ENCODE results near the gene C10orf71. TPM values are rescaled to one million over a fixed set of nuclear protein-coding genes. Genes with fewer than 3 reads are reported as not detected.

Gene C10orf71, protein sequence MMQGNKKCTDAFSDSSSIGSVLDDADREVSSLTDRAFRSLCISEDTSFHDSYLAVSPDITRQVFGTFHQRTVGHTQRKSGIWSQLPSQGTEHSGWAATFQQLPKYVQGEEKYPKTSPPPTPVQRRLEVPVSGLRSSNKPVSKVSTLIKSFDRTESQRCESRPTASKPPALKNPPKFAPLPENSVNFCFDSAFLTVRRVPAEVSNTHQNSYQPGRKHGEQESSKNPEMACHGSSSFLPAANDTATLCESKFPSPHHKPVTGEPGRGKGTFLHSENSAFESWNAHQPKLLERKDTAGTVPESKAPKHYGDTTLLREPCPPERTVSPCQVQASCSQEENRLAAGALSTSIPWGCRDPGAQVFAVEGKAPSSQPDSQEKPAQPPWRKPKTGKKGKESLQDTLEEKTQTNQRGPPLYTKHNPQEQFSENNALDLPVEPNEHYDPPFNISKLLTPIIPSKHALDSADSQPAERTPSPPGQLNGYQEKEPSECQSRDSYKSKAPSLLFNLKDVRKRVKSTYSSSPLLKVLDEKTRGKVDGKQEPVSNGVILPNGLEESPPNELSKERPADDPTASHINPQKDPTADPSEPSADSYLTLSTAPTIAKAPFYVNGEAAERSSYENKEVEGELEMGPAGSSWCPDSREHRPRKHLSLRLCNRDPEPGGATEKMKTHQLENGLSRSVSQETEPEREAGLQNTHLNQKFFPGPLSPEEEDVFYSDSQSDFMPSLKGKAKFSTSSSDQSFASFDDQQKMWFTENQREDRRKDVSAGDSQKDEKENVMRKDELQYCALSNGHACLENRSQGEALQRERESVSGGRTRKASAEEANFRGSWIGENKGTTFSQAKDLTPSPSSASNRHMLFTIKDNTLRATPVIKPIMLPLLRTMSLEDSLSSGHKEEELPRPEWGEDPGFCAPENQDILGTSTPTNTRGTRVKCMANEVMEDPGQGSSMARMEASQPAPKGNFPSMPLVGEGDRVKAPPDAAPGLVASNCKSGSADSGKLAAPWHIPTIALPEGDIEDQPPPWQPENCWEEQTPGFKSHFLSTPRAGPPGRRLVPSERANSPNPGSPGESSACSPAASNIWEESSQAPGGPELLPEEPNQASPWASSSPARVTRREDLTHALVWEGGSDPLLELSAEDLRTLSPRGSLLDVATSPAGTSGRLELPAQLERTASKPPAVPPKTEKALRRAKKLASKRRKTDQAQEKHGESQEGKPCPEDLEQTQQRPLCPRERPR (N-terminal part only)
- not detected in 2 replicates for total RNA-seq

DNA sequence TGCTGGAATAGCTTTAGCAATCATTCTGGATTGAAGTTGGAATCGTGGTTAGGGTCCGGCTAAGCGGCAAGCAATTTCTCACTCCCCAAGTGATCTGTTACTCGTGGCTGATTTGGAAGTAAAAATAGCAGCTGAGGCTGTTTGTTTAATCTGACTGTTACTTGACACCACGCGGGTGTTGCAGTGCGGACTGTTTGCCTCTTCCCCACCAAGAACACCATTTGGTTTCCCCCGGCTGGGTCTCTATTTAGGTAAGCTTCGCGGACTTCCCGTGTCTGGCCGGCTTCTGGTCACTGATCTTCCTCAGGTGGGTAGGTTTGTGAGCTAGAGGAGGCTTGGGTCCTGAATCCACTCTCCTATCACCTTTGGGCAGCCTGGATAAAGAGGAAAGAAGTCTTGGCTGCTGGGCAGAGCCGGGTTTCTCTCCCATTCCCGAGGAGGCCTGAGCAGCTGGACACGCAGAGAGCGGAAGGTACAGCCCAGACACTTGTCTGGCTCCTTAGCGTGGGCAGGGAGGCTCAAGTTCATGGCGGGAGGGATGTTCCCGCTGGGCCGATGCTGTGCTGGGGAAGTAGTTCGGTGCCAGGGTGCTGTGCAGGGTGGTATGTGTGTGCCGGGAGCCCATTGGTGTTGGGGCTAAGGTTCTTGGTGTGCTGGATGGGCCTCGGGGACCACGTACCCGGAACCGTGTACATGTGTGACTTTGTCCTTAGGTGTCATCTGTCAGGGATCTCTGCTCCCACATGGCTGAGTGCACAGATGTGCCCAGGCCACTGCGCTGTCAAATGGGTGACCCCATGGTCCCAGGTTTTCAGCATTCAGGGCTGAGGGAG is at the start of gene C10orf71:
C10orf71 (plus strand) TSS at position 188 of the 833 bp plus-strand sequence. CDS start 23,376 bp downstream, outside the sequence.
- no peaks in the 10 kb centered on the region for H3K4me1 Mint-ChIP-seq (ENCODE audit: low read depth)
- no peak for DNase-seq (ENCODE audit: low spot score)
- no peaks in the 10 kb centered on the region for H3K9me3 Mint-ChIP-seq
- H3K4me3 Mint-ChIP-seq (ENCODE audit: low read depth) = no peak within 1 kb of the TSS
- H3K27me3 Mint-ChIP-seq (ENCODE audit: low read depth) = peaks cover 5% of the 10 kb centered on the region
- no peaks in the 10 kb centered on the region for H3K36me3 Mint-ChIP-seq (ENCODE audit: low read depth)
- H3K27ac Mint-ChIP-seq = no peak within 1 kb of the TSS
- intact Hi-C loops (cut with micrococcal nuclease) = no loop called here

DNA sequence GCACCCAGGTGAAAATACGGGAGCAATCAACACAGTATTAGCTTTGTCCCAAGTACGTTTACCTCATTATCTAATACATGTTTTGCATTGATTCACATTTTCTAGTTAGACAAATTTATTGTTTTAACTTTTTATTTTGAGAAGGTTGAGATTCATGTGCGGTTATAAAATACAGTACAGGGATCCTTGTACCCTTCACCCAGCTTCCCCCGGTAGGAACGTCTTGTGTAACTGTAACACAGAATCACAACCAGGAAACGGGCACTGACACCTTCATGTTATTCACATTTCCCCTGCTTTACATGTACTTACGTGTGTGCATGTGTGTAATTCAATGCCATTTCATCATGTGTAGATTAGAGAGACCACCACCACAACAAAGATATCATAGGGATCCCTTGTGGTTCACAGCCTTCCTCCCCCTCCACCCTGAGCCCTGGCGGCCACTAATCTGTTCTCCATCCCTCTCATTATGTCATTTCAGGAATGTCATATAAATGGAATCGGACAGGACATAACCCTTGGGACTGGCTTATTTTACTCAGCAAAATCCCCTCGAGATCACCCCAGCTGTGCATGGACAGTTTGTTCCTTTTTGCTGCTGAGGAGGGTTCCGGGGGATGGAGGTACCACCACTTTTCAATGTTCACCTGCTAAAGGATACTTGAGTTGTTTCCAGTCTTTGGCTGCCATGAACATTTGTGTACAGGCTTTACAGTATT is 46.5 kb upstream of the C10orf71 start:
- intact Hi-C loops (cut with micrococcal nuclease) = no loop called here
- Mint-ChIP-seq H3K4me1 (ENCODE audit: low read depth) (no peaks in the 10 kb centered on the region), H3K27ac (no peak overlapping the region), H3K27me3 (ENCODE audit: low read depth) (peaks cover 10% of the 10 kb centered on the region), H3K36me3 (ENCODE audit: low read depth) (no peaks in the 10 kb centered on the region), H3K4me3 (ENCODE audit: low read depth) (no peak overlapping the region), H3K9me3 (no peaks in the 10 kb centered on the region)
- no peak for DNase-seq (ENCODE audit: low spot score)

DNA sequence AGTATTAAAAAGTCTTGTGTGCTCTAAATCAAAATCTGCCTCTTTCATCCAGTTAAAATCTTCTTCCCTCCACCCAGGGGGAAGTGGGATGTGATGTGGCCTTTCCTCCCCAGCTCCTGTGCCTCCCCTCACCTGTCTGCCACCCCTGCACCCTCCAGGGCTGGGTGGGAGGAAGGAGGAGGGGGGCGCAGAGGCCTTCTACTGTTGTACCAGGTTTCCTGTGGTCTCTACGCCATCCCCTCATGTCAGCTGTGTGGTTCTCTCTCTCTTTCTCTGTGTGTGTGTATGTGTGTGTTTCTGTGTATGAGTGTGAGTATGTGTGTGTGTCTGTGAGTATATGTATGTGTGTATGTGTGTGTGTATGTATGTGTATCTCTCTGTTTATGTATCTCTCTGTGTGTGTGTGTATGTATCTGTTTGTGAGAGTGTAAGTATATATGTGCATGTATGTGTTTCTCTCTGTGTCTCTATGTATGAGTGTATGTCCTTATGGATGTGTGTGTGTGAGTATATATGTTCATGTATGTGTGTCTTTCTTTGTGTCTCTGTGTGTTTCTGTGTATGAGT is 45.5 kb upstream of the C10orf71 start:
- Mint-ChIP-seq H3K36me3 (ENCODE audit: low read depth) (no peaks in the 10 kb centered on the region), H3K27ac (no peak overlapping the region), H3K4me1 (ENCODE audit: low read depth) (no peaks in the 10 kb centered on the region), H3K9me3 (no peaks in the 10 kb centered on the region), H3K27me3 (ENCODE audit: low read depth) (peaks cover 6% of the 10 kb centered on the region), H3K4me3 (ENCODE audit: low read depth) (no peak overlapping the region)
- DNase-seq (ENCODE audit: low spot score) = no peak
- intact Hi-C loops (cut with micrococcal nuclease) = no loop called here

DNA sequence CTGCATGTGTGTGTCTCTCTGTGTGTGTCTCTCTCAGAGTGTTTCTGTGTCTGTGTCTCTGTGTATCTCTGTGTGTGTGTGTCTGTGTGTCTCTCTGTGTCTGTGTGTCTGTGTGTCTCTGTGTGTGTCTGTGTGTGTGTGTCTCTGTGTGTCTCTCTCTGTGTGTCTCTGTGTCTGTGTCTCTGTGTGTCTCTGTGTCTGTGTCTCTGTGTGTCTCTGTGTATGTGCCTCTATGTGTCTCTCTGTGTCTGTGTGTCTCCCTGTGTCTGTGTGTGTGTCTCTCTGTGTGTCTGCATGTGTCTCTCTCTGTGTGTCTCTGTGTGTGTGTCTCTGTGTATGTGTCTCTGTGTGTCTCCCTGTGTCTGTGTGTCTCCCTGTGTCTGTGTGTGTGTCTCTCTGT is 44.8 kb upstream of the C10orf71 start:
- Mint-ChIP-seq H3K4me3 (ENCODE audit: low read depth) (no peak overlapping the region), H3K27me3 (ENCODE audit: low read depth) (peaks cover 6% of the 10 kb centered on the region), H3K36me3 (ENCODE audit: low read depth) (no peaks in the 10 kb centered on the region), H3K4me1 (ENCODE audit: low read depth) (no peaks in the 10 kb centered on the region), H3K9me3 (no peaks in the 10 kb centered on the region), H3K27ac (no peak overlapping the region)
- intact Hi-C loops (cut with micrococcal nuclease) = no loop called here
- DNase-seq (ENCODE audit: low spot score) = no peak

DNA sequence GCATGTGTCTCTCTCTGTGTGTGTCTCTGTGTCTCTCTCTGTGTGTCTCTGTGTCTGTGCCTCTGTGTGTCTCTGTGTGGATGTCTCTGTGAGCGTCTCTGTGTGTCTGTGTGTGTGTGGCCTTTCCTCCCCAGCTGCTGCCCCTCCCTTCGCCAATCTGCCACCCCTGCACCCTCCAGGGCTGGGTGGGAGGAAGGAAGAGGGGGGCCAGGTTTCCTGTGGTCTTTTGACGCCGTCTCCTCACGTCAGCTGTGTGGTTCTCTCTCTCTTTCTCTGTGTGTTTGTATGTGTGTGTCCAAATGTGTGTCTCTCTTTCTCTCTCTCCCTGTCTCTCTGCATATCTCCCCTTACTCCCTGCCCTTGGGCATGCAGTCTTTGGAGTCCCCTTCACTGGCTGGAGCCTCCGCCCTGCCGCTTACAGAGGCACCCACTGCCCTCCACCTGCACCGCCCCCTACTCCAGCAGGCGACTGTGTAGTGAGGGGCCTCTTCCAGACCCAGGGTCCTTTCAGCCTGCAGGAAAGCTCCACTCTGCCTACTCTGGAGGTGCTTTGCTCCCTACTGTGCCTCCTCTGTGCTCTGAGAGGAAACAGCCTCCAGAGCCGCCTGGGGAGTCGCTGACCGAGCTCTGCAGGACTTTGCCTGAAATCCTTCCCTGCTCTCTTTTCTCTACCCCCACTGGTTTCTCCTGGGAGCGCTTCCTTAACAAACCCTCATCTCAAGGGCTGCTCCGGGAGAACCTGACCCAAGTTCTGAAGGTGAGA is 44.2 kb upstream of the C10orf71 start:
- Mint-ChIP-seq H3K27me3 (ENCODE audit: low read depth) (peaks cover 6% of the 10 kb centered on the region), H3K4me1 (ENCODE audit: low read depth) (no peaks in the 10 kb centered on the region), H3K9me3 (no peaks in the 10 kb centered on the region), H3K36me3 (ENCODE audit: low read depth) (no peaks in the 10 kb centered on the region), H3K27ac (no peak overlapping the region), H3K4me3 (ENCODE audit: low read depth) (no peak overlapping the region)
- no peak for DNase-seq (ENCODE audit: low spot score)
- intact Hi-C loops (cut with micrococcal nuclease) = no loop called here

DNA sequence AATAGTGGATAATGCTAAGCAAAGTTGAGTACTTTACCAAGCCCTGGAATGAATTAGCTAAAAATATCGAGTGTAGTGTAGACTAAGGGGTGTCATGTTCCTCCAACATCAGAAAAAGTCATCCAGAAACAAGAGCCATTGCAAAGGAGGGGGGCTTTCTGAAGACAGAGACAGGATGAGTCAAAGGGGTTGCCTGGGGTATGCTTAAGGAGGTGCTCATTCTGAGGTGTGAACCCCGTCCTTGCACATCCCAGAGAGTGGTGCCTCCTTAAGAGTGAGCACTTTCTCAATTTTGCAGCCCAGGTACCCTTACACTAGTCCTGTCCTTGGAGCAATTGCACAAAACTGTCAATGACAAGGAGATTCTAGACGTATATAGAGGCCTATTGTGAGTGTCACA is 43.1 kb upstream of the C10orf71 start:
- Mint-ChIP-seq H3K27me3 (ENCODE audit: low read depth) (peaks cover 6% of the 10 kb centered on the region), H3K4me3 (ENCODE audit: low read depth) (no peak overlapping the region), H3K27ac (no peak overlapping the region), H3K4me1 (ENCODE audit: low read depth) (no peaks in the 10 kb centered on the region), H3K36me3 (ENCODE audit: low read depth) (no peaks in the 10 kb centered on the region), H3K9me3 (no peaks in the 10 kb centered on the region)
- DNase-seq (ENCODE audit: low spot score) = no peak
- intact Hi-C loops (cut with micrococcal nuclease) = no loop called here

DNA sequence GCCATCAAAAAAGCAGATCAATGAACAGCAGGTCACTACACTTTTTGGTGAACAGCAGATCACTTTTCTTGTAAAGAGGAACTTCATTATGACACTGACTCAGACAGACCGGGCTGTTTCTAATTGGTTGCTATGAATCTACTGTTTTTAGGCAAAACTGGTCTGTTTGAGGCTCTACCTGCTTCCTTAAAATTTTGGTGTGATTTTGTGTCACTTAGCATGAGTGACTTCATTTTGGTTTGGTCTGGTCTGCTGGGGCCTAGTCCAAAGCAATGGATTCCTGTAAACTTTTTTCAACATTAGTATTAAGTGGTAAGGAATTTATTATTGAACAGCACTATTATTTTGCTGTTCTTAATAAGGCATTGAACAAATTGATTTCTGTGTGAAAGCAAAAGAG is 41.8 kb upstream of the C10orf71 start:
- Mint-ChIP-seq H3K4me3 (ENCODE audit: low read depth) (no peak overlapping the region), H3K9me3 (no peaks in the 10 kb centered on the region), H3K27me3 (ENCODE audit: low read depth) (peaks cover 6% of the 10 kb centered on the region), H3K36me3 (ENCODE audit: low read depth) (no peaks in the 10 kb centered on the region), H3K4me1 (ENCODE audit: low read depth) (no peaks in the 10 kb centered on the region), H3K27ac (no peak overlapping the region)
- no peak for DNase-seq (ENCODE audit: low spot score)
- intact Hi-C loops (cut with micrococcal nuclease) = no loop called here

DNA sequence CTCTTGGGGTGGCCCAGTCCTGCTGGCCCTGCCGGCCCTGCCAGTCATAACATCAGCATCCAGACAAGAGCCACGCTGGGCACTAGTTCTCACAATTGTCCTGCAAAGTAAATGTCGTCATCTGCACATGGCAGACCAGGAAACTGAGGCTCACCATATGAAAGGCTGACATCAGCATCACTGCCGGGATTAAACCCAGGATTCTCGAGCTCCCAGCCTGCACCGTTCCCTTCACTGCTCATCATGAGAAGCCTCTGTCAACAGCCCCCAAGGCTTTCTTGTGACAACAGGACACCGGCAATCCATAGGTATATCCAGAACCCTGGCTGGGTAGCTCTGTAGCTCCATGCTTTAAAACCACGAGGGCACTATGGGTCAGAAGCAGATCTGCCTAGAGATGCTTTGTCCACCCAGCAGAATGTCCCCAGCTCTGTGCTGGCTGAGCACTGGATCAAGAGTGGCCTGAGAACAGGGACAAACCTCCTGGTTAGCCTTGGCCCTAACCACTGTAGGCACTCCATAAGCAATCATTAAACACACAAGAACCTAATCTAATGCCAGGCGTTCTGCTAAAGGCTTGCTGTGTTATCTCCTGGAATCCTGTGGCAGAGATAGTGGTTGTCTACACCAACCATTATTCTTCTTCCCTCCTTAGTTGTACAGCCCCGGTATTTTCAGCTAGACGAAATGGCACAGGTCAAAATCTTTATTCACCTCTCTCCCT is 41.2 kb upstream of the C10orf71 start:
- H3K4me1 Mint-ChIP-seq (ENCODE audit: low read depth) = no peaks in the 10 kb centered on the region
- no peaks in the 10 kb centered on the region for H3K9me3 Mint-ChIP-seq
- DNase-seq (ENCODE audit: low spot score) = no peak
- H3K27ac Mint-ChIP-seq = no peak overlapping the region
- no peak overlapping the region for H3K4me3 Mint-ChIP-seq (ENCODE audit: low read depth)
- intact Hi-C loops (cut with micrococcal nuclease) = no loop called here
- peaks cover 4% of the 10 kb centered on the region for H3K27me3 Mint-ChIP-seq (ENCODE audit: low read depth)
- H3K36me3 Mint-ChIP-seq (ENCODE audit: low read depth) = no peaks in the 10 kb centered on the region

DNA sequence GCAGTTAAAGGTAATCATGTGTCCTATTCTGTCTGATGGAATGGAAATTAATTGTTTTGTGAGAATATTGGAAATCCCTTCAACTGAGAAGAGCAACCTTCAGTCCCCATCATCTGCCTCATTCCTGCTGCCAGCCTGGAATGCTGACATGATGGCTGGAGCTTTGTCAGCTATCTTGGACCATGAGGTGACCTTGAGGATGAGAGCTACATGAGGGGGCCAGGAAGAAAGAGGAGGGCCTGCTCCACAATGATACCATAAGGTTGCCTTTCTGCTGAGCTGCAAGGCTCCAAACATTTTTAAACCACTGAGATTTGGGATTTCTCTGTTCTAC is 40.7 kb upstream of the C10orf71 start:
- Mint-ChIP-seq H3K4me1 (ENCODE audit: low read depth) (no peaks in the 10 kb centered on the region), H3K36me3 (ENCODE audit: low read depth) (no peaks in the 10 kb centered on the region), H3K4me3 (ENCODE audit: low read depth) (no peak overlapping the region), H3K27ac (no peak overlapping the region), H3K9me3 (no peaks in the 10 kb centered on the region), H3K27me3 (ENCODE audit: low read depth) (peaks cover 4% of the 10 kb centered on the region)
- DNase-seq (ENCODE audit: low spot score) = no peak
- intact Hi-C loops (cut with micrococcal nuclease) = no loop called here

DNA sequence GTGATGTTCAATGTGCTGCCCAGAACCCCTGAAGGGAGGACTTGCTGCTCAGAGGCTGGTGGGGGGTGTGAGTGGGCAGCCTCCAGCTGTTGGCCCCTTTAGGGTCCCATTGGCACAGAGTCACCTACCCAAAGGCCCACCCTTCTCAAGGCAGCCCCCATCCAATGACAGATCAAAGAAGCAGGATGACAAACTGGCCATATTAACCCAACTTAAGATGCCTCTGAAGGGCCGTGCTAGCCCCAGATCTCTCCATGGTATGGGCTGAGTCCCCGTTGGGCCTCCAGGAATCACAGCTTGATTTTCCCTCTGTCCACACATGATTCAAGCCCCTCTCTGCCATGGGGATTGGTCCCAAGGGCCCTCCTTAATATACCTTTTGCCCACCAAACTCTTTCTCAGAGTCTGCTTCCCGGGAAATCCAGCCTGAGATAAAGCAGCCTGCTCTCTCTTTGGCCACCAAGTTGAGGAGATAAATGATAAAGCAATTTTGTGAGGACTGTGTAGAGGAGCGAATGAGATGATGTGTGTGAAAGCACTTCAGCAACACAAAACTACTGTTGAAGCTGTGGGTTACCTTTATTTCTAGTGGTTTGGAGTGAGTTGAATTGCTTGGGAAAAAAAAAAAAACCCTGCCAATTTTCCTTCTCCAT is 38.2 kb upstream of the C10orf71 start:
- H3K4me1 Mint-ChIP-seq (ENCODE audit: low read depth) = no peaks in the 10 kb centered on the region
- intact Hi-C loops (cut with micrococcal nuclease) = no loop called here
- H3K27ac Mint-ChIP-seq = no peak overlapping the region
- H3K9me3 Mint-ChIP-seq = peaks cover 9% of the 10 kb centered on the region
- H3K36me3 Mint-ChIP-seq (ENCODE audit: low read depth) = no peaks in the 10 kb centered on the region
- no peak overlapping the region for H3K4me3 Mint-ChIP-seq (ENCODE audit: low read depth)
- no peak for DNase-seq (ENCODE audit: low spot score)
- peaks cover 10% of the 10 kb centered on the region for H3K27me3 Mint-ChIP-seq (ENCODE audit: low read depth)

Measured in activated T-helper 2 cell treated with anti-CD3 and anti-CD28 coated beads, Interferon-gamma antibody, Interleukin-2, Interleukin-4, amounts not matched to agents 10 μg/mL and 5 μg/mL and 100 μg/mL, durations not matched to agents 14 hours and 24 hours and 36 hours (primary cell).